KMS-11 (cell line): ENCODE data around the gene SH3GLB2.
"Not testable (repeated sequence)": the region's sequence is repeated elsewhere in the genome, so short reads cannot be mapped to it uniquely, and the experiment has no call there.

Experiments
- H2AFZ ChIP-seq: fragments of 200-600 bp; sonication (generic); 2 replicates; pipeline ENCODE4 v1.6.1; 2016; ENCODE audit warnings: antibody characterized with exemption, mixed run types, low read depth
- H3K27ac ChIP-seq: fragments of 200-600 bp; sonication (generic); 2 replicates; pipeline ENCODE4 v1.6.1; 2016; ENCODE audit warnings: mild to moderate bottlenecking, mixed run types
- H3K27me3 ChIP-seq: fragments of 200-600 bp; sonication (generic); 2 replicates; pipeline ENCODE4 v1.6.1; 2017; ENCODE audit warnings: mild to moderate bottlenecking, low read depth, mixed run types, moderate library complexity; ENCODE audit not compliant: insufficient read depth
- H3K36me3 ChIP-seq: fragments of 200-600 bp; sonication (generic); 2 replicates; pipeline ENCODE4 v1.6.1; 2017; ENCODE audit warnings: mild to moderate bottlenecking, mixed run types; ENCODE audit not compliant: insufficient read depth
- H3K4me1 ChIP-seq: fragments of 200-600 bp; sonication (generic); 2 replicates; pipeline ENCODE4 v1.6.1; 2016; ENCODE audit warnings: mild to moderate bottlenecking, low read depth, mixed run types; ENCODE audit not compliant: poor library complexity, severe bottlenecking
- H3K4me2 ChIP-seq: fragments of 200-600 bp; sonication (generic); 2 replicates; pipeline ENCODE4 v1.7.0; 2016; ENCODE audit warnings: mild to moderate bottlenecking, mixed run types
- H3K4me3 ChIP-seq: fragments of 200-600 bp; sonication (generic); IDR thresholded peaks from 2 replicates; pipeline ENCODE4 v1.6.1; 2017; ENCODE audit warnings: low read depth, low read length, mixed read lengths; ENCODE audit not compliant: insufficient read depth
- H3K79me2 ChIP-seq: fragments of 200-600 bp; sonication (generic); 2 replicates; pipeline ENCODE4 v1.6.1; 2016; ENCODE audit warnings: low read depth, mixed run types; ENCODE audit not compliant: insufficient read depth
- H3K9ac ChIP-seq: fragments of 200-600 bp; sonication (generic); 2 replicates; pipeline ENCODE4 v1.6.1; 2016; ENCODE audit warnings: mild to moderate bottlenecking, mixed run types
- H4K20me1 ChIP-seq: fragments of 200-600 bp; sonication (generic); 2 replicates; pipeline ENCODE4 v1.6.1; 2016; ENCODE audit warnings: mild to moderate bottlenecking, mixed run types; ENCODE audit not compliant: insufficient read depth
- TF ChIP-seq, protein P1 (sequence below): fragments of 200-600 bp; sonication (generic); conservative IDR thresholded peaks from 2 replicates; pipeline ENCODE4 v1.6.1; 2017; ENCODE audit warnings: low read depth, mild to moderate bottlenecking, antibody characterized with exemption, low read length, moderate library complexity, mixed read lengths

SH3GLB2 gene

DNA sequence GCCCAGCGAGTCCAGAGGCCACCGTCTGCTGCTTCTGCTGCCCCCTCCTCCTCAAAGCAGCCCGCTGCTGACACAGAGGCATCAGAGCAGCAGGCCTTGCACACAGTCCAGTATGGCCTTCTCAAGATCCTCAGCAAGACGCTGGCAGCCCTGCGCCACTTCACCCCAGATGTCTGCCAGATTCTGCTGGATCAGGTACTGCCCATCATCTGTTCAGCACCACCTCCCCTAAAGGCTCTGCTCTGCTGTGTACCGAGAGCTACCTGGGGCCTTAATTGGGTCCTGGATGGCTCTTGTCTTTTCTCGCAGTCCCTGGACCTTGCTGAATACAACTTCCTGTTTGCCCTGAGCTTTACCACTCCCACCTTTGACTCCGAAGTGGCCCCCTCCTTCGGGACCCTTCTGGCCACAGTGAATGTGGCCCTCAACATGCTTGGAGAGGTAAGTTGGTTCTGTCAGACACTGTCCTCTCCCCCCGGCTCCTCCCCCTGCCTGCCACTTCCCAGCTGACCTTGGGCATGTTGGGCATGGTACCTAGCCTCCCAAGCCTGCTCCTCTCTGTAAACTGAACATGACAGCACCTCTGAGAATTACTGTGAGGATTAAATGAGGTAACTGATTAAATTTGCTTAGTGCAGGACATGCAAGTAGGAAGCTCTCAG lies 22.7 kb downstream of the SH3GLB2 start:
- peak overlapping the region; percentile 6; the same call in 1 of the 2 replicates for H3K27ac ChIP-seq
- H3K27me3 ChIP-seq, result no peaks in the 10 kb centered on the region
- H3K36me3 ChIP-seq, result no peaks in the 10 kb centered on the region

DNA sequence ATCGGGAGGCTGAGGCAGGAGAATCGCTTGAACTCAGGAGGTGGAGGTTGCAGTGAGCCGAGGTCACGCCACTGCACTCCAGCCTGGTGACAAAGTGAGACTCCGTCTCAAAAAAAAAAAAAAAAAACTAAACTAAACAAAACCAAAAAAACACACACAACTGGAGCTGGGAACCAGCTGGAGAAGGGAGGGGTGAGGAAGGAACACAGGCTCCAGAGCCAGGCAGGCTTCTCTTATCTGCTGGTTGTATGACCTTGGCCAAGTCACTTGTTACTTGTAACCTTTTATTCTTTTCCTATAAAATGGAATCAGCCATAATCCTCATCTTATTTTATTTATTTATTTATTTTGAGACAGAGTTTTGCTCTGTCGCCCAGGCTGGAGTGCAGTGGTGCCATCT lies 24.0 kb downstream of the SH3GLB2 start:
- H3K9ac ChIP-seq, H3K4me2 ChIP-seq, H3K27me3 ChIP-seq, H3K36me3 ChIP-seq, H3K4me3 ChIP-seq, H2AFZ ChIP-seq, H4K20me1 ChIP-seq, H3K27ac ChIP-seq, H3K79me2 ChIP-seq: not testable (repeated sequence)
- peaks cover 11% of the 10 kb centered on the region for H3K4me1 ChIP-seq

More for the DNA sequence above, 22.7 kb downstream of the SH3GLB2 start:
- Histone ChIP-seq H2AFZ (no peak overlapping the region), H3K9ac (no peak overlapping the region), H3K4me1 (peaks cover 11% of the 10 kb centered on the region), H4K20me1 (no peaks in the 10 kb centered on the region), H3K4me3 (no peak overlapping the region), H3K79me2 (no peaks in the 10 kb centered on the region), H3K4me2 (no peak overlapping the region)
- TF ChIP-seq, protein P1, sequence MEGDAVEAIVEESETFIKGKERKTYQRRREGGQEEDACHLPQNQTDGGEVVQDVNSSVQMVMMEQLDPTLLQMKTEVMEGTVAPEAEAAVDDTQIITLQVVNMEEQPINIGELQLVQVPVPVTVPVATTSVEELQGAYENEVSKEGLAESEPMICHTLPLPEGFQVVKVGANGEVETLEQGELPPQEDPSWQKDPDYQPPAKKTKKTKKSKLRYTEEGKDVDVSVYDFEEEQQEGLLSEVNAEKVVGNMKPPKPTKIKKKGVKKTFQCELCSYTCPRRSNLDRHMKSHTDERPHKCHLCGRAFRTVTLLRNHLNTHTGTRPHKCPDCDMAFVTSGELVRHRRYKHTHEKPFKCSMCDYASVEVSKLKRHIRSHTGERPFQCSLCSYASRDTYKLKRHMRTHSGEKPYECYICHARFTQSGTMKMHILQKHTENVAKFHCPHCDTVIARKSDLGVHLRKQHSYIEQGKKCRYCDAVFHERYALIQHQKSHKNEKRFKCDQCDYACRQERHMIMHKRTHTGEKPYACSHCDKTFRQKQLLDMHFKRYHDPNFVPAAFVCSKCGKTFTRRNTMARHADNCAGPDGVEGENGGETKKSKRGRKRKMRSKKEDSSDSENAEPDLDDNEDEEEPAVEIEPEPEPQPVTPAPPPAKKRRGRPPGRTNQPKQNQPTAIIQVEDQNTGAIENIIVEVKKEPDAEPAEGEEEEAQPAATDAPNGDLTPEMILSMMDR, result no peak

DNA sequence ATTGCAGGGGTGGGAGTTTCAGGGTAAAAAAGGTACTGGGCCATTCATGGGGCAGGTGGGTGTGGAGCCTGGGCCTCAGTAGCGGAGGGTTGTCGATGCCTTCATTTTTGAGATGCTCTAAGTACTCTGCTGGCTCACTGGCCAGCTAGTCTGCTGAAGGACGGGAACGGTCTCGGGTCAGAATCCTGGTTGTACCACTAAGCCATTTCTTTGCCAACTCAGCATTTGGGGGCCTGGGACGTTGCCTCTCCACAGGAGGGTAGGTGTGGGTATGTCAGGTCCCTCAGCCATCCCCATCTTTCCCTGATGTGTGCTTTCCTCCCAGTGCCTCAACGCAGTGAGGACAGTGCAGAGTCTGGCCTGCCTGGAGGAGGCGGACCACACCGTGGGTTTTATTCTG lies 25.1 kb downstream of the SH3GLB2 start:
- H2AFZ ChIP-seq, result no peak overlapping the region
- TF ChIP-seq, protein P1, result no peak
- H3K4me3 ChIP-seq, result no peak overlapping the region
- peaks cover 11% of the 10 kb centered on the region for H3K4me1 ChIP-seq
- no peak overlapping the region for H3K9ac ChIP-seq
- no peaks in the 10 kb centered on the region for H3K27me3 ChIP-seq
- no peaks in the 10 kb centered on the region for H4K20me1 ChIP-seq
- H3K36me3 ChIP-seq, result no peaks in the 10 kb centered on the region; the same call in 1 of the 2 replicates
- no peak overlapping the region for H3K4me2 ChIP-seq
- H3K27ac ChIP-seq, result no peak overlapping the region
- no peaks in the 10 kb centered on the region for H3K79me2 ChIP-seq

DNA sequence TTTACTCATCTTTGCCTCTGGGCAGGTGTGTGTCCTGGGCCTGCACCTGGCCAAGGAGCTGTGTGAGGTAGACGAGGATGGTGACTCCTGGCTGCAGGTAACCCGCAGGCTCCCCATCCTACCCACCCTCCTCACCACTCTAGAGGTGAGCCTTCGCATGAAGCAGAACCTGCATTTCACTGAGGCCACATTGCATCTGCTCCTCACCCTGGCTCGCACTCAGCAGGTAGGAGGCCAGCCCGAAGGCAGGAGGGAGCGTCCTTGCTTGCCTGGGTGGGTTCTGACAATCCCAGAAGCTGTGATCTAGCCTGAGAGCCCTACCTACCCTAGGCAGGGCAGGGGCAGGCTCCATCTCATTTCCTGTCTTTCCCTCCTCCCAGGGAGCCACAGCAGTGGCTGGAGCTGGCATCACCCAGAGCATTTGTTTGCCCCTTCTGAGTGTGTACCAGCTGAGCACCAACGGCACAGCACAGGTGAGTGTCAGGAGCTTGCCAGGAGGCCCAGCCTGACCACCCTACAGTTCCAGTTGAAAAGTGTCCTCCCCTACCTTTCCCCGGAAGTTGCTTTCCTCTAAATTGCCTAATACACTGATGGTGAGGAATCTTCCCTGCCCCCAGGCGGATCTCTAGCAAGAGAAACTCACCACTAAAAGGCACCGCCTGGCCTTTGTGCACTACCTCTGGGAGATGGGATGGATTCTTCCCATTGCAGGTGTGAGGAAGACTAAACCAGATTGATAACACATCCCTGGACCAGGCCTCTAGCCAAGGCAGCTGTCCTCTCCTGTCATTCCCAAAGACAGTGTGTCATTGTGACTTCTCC lies 26.4 kb downstream of the SH3GLB2 start:
- Histone ChIP-seq H3K36me3 (no peaks in the 10 kb centered on the region; the same call in 1 of the 2 replicates), H3K4me3 (no peak overlapping the region), H4K20me1 (no peaks in the 10 kb centered on the region), H3K27ac (no peak overlapping the region), H3K9ac (no peak overlapping the region), H3K4me1 (peaks cover 4% of the 10 kb centered on the region), H3K4me2 (no peak overlapping the region), H2AFZ (no peak overlapping the region), H3K27me3 (no peaks in the 10 kb centered on the region), H3K79me2 (no peaks in the 10 kb centered on the region)
- TF ChIP-seq, protein P1, result no peak
